ENCODE measurements around the gene VAV3. TPM values are rescaled to one million over a fixed set of nuclear protein-coding genes. Genes with fewer than 3 reads are reported as not detected.

VAV3 gene
- total RNA-seq, 1 experiment from 2014 or later: 10.0 TPM

DNA sequence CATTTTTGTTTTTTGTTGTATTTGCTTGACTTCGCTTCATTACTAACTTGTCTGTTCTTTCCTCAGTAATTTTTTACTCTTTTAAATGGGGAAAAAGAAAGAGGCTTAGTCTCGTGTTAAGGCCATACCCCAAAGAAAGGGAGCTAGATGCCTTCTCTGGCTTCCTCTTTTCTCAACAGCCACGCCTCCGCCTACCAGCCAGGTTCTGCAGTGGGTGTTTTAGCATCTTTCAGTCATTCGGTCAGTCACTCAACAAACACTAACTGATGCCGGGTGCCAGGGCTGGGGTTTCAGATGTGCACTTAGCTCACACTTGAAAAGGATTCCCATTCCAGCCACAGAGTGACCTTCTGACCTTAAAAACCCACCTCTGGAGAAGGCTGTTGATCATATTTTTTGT is 46.3 kb upstream of the VAV3 start:
- POLR2A ChIA-PET: no interaction called here
- no peak for ATAC-seq
- Mint-ChIP-seq H3K9me3 (no peaks in the 10 kb centered on the region), H3K27ac (no peak overlapping the region), H3K4me3 (no peak overlapping the region), H3K27me3 (ENCODE audit: low read depth) (no peaks in the 10 kb centered on the region), H3K4me1 (peaks cover 9% of the 10 kb centered on the region), H3K36me3 (no peaks in the 10 kb centered on the region)
- DNase-seq (ENCODE audit: low spot score): no peak
- TF ChIP-seq NFATC4 (CRISPR knock-in tag; IDR thresholded peaks at IDR 0.05) (no peak), NR3C1 (CRISPR knock-in tag; conservative IDR thresholded peaks at IDR 0.05; ENCODE audit: low read depth) (no peak), CTCF (IDR thresholded peaks at IDR 0.05) (no peak), TEAD4 (CRISPR knock-in tag; IDR thresholded peaks at IDR 0.05) (no peak), ZNF219 (CRISPR knock-in tag; IDR thresholded peaks at IDR 0.05; ENCODE audit: borderline replicate concordance) (no peak), ETV6 (CRISPR knock-in tag; IDR thresholded peaks at IDR 0.05) (no peak), CDX4 (CRISPR knock-in tag; IDR thresholded peaks at IDR 0.05; ENCODE audit: borderline replicate concordance) (no peak), RELA (CRISPR knock-in tag; IDR thresholded peaks at IDR 0.05; ENCODE audit: borderline replicate concordance) (no peak), ZBTB43 (CRISPR knock-in tag; IDR thresholded peaks at IDR 0.05) (no peak), NR1H2 (CRISPR knock-in tag; IDR thresholded peaks at IDR 0.05) (no peak), ZNF423 (CRISPR knock-in tag; IDR thresholded peaks at IDR 0.05) (no peak), ZSCAN18 (CRISPR knock-in tag; IDR thresholded peaks at IDR 0.05) (no peak), JAZF1 (CRISPR knock-in tag; IDR thresholded peaks at IDR 0.05) (no peak), CBFB (CRISPR knock-in tag; IDR thresholded peaks at IDR 0.05; ENCODE audit: low read depth) (no peak), USF1 (CRISPR knock-in tag; IDR thresholded peaks at IDR 0.05) (no peak)
- TF ChIP-seq, protein P1, sequence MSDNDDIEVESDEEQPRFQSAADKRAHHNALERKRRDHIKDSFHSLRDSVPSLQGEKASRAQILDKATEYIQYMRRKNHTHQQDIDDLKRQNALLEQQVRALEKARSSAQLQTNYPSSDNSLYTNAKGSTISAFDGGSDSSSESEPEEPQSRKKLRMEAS (CRISPR knock-in tag; IDR thresholded peaks at IDR 0.05): no peak
- TF ChIP-seq, protein P2, sequence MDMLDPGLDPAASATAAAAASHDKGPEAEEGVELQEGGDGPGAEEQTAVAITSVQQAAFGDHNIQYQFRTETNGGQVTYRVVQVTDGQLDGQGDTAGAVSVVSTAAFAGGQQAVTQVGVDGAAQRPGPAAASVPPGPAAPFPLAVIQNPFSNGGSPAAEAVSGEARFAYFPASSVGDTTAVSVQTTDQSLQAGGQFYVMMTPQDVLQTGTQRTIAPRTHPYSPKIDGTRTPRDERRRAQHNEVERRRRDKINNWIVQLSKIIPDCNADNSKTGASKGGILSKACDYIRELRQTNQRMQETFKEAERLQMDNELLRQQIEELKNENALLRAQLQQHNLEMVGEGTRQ (CRISPR knock-in tag; IDR thresholded peaks at IDR 0.05): no peak
- TF ChIP-seq, protein P3, sequence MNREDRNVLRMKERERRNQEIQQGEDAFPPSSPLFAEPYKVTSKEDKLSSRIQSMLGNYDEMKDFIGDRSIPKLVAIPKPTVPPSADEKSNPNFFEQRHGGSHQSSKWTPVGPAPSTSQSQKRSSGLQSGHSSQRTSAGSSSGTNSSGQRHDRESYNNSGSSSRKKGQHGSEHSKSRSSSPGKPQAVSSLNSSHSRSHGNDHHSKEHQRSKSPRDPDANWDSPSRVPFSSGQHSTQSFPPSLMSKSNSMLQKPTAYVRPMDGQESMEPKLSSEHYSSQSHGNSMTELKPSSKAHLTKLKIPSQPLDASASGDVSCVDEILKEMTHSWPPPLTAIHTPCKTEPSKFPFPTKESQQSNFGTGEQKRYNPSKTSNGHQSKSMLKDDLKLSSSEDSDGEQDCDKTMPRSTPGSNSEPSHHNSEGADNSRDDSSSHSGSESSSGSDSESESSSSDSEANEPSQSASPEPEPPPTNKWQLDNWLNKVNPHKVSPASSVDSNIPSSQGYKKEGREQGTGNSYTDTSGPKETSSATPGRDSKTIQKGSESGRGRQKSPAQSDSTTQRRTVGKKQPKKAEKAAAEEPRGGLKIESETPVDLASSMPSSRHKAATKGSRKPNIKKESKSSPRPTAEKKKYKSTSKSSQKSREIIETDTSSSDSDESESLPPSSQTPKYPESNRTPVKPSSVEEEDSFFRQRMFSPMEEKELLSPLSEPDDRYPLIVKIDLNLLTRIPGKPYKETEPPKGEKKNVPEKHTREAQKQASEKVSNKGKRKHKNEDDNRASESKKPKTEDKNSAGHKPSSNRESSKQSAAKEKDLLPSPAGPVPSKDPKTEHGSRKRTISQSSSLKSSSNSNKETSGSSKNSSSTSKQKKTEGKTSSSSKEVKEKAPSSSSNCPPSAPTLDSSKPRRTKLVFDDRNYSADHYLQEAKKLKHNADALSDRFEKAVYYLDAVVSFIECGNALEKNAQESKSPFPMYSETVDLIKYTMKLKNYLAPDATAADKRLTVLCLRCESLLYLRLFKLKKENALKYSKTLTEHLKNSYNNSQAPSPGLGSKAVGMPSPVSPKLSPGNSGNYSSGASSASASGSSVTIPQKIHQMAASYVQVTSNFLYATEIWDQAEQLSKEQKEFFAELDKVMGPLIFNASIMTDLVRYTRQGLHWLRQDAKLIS (CRISPR knock-in tag; IDR thresholded peaks at IDR 0.05; ENCODE audit: borderline replicate concordance): no peak
- TF ChIP-seq, protein P4, sequence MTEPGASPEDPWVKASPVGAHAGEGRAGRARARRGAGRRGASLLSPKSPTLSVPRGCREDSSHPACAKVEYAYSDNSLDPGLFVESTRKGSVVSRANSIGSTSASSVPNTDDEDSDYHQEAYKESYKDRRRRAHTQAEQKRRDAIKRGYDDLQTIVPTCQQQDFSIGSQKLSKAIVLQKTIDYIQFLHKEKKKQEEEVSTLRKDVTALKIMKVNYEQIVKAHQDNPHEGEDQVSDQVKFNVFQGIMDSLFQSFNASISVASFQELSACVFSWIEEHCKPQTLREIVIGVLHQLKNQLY (CRISPR knock-in tag; IDR thresholded peaks at IDR 0.05): no peak
- CTCF ChIA-PET: interaction anchor here (0.9 kb wide), 1 partner anchor 229 kb away, joined by 3 read pairs; no protein-coding TSS in a partner anchor

All from WTC11 (cell line).